D721Med (cell line): ENCODE measurements around the gene GJD3.

Source experiments
- DNase-seq: peaks from one replicate; pipeline ENCODE4 v3.0.0; 2011; ENCODE audit warnings: low spot score; ENCODE audit not compliant: insufficient read length
- FAIRE-seq: peaks from 2 replicates; lab custom pipeline; 2011; peaks lifted over from hg19 to GRCh38; lab: Jason Lieb, UNC
- CTCF ChIP-seq: IDR thresholded peaks from 2 replicates; pipeline ENCODE4 v1.5.1; 2012; ENCODE audit warnings: mild to moderate bottlenecking, control low read depth; ENCODE audit not compliant: insufficient read depth; ENCODE audit errors: missing control alignments

Gene GJD3

GRCh38 chr17:40354221-40355122, 10.1 kb downstream of the GJD3 start:
- FAIRE-seq = no peak

GRCh38 chr17:40352779-40353394, 11.7 kb downstream of the GJD3 start:
- no peak for FAIRE-seq
- TF ChIP-seq CTCF = no peak
- no peak for DNase-seq

More at GRCh38 chr17:40354221-40355122, 10.1 kb downstream of the GJD3 start:
- TF ChIP-seq CTCF = no peak
- no peak for DNase-seq

- TF ChIP-seq CTCF = no peak
- DNase-seq (no peak), FAIRE-seq (no peak)
Observed at GRCh38 chr17:40352237-40352778, 12.2 kb downstream of the GJD3 start.

GRCh38 chr17:40351359-40352236, 12.9 kb downstream of the GJD3 start:
- DNase-seq = no peak
- no peak for FAIRE-seq
- TF ChIP-seq CTCF = no peak

- no peak for TF ChIP-seq CTCF
- FAIRE-seq (no peak), DNase-seq (no peak)
Observed at GRCh38 chr17:40350689-40351358, 13.7 kb downstream of the GJD3 start.

GRCh38 chr17:40349895-40350688, 14.4 kb downstream of the GJD3 start:
- FAIRE-seq = no peak

More at GRCh38 chr17:40349895-40350688, 14.4 kb downstream of the GJD3 start:
- DNase-seq = no peak
- TF ChIP-seq CTCF = no peak
